Stimulated activated CD8-positive, alpha-beta memory T cell treated with anti-CD3 and anti-CD28 coated beads, Interleukin-2, amount 100 ng/mL, for 1 hour (primary cell): ENCODE results near the gene LMBR1.

Source experiments
- DNase-seq, 2 donors: peaks; one replicate each; pipeline ENCODE4 v3.0.0-alpha.2; 2020; ENCODE audit warnings: low read depth in 2 of 2

Gene LMBR1

GRCh38 chr7:156795415-156795814, 97.6 kb downstream of the LMBR1 start:
- DNase-seq = no peak

- DNase-seq = no peak
These were observed 99.6 kb downstream of the LMBR1 start for GRCh38 chr7:156793334-156793733.

DNA sequence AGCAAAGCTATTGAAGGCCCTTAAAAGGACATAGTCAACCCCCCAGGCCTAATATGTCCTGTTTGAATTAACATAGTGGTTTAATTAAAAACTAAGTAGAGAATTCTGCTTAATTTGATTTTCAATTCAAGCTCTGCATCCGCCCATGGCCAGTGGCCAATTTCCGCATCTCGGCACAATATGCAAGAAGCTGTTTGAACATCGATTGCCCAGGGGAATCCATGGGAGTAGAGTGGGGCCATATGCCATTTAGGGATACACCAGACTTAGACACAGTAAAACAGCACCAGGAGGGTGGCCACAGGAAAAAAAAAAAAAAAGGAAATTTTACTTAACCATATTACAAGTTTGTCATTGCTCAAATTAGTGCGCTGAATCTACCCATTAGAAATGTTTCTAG, 100.4 kb downstream of the LMBR1 start:
- no peak for DNase-seq

DNA sequence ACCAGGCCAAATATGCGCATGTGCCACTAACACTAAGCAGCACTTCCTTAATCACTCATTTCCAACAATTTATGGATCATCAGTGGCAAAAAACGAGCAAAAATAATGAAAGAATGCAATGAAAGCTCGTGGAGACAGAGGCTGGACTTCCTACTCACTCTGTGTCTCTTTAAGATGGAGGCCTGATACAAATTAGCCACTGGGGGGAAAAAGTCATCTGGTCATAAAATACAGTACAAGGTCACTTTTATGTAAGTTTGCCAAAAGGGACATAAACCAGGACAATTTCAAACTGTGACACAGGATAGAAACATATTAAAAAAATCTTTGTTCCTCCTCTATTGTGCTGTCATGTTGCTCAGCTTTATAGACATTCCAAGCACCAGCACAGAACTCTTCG, 101.7 kb downstream of the LMBR1 start:
- no peak for DNase-seq

DNA sequence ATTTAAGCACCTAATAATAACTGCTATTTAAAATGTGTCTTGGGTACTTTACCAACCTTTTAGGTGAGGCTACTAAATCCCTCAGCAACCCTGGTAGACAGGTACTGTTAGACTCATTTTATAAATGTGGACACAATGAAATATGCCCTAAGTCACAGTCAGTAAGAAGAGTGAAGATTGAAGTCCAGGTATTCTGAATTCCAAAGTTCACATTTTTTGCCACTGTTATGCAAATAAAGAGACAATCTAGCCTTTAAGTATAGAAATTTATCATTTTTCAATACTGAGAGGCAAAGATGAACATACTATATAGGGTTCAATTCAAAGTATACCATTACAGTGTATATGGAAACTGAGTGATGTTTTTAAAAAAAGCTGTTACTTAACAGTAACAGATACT, 102.7 kb downstream of the LMBR1 start:
- no peak for DNase-seq

DNA sequence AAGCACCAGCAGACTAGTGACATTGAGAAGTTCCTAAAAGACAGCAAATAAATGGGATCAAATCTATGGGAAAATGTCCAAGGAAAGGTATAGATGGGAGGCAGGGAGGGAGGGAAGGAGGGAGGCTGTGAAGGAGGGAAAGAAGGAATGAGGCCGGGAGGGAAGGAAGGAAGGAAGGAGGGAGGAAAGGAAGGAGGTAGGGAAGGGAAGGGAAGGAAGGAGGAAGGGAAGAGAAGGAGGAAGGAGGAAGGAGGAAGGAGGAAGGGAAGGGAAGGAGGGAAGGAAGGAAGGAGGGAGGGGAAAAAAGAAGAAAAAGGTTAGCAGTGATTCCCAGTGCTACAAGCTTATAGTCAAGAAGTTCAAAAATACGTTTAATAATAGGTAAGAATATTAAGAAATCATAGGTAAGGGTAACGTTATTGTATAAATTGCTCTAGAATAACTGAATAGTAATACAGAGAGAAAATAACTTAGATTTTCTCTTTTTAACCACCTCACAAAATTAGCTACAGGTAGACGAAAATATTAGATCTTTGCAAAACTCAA, 106.9 kb downstream of the LMBR1 start:
- DNase-seq = no peak

DNA sequence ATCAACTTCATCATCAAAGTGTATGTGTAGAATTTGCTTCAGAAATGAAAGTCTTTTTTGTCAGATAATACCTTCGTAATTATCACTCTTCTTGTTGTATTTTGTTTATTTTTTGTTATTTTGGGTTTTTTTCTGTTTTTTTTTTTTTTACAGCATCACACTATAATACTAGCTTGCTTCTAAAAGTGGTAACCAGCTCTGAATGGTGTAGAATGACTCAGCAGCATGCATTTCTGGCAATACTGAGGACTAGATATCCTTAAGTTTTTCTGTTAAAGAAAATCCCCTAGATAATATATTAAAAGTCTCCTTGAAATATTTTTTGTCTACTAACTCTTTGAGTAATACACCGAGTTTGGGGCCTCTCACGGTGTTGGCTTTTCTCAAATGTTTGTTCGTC, 109.1 kb downstream of the LMBR1 start:
- no peak for DNase-seq

DNA sequence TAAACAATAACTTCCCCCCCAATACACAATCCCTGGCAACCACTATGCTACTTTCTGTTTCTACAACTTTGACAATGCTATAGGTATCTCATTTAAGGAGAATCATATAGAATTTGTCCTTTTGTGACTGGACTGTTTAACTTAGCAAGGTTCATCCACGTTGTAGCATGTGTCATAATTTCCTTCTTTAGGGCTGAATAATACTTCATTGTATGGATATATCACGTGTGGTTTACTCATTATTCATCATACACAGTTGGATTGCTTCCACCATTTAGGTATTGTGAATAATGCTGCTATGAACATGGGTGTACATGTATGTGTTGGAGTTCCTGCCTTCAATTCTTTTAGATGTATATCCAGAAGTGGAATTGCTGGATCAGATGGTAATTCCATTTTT, 111.0 kb downstream of the LMBR1 start:
- no peak for DNase-seq

- DNase-seq = no peak
These were observed 112.1 kb downstream of the LMBR1 start for GRCh38 chr7:156780724-156781455.

DNA sequence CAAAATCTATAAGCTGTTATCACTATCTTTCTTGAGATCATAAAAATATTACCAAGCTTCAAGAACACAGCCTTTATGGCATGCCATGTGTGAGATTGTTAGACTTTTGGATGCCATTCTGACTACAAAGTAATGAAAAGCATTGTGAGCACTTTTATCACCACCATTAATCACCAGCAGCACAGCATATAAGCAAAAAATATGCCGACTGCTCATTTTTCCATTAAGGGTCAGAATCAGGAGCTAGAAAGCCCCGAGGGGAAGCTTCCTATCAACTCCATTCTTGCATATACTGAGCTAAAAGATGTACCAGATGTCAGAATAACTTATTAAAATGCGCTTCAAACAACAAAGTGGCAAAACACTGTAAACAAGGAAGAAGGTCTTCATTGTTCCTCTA, 114.3 kb downstream of the LMBR1 start:
- DNase-seq = no peak

DNA sequence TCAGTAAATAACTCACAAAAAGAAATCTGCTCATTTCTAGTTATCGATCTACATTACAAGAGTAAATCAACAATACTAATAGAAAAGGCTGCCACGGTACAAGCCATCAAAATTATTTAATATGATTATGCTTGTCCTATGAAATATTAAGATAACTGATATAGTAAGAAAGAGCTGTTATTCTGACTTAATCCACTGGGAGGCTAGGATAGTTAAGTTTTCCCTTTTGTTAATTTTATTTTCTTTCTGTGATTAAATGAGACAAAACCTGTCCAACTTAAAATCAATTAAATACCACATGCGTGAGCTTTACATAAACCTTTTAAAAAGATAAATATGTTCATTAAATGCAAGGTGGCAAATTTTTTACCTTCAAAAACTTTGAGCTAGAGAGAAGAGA, 114.8 kb downstream of the LMBR1 start:
- DNase-seq = no peak

DNA sequence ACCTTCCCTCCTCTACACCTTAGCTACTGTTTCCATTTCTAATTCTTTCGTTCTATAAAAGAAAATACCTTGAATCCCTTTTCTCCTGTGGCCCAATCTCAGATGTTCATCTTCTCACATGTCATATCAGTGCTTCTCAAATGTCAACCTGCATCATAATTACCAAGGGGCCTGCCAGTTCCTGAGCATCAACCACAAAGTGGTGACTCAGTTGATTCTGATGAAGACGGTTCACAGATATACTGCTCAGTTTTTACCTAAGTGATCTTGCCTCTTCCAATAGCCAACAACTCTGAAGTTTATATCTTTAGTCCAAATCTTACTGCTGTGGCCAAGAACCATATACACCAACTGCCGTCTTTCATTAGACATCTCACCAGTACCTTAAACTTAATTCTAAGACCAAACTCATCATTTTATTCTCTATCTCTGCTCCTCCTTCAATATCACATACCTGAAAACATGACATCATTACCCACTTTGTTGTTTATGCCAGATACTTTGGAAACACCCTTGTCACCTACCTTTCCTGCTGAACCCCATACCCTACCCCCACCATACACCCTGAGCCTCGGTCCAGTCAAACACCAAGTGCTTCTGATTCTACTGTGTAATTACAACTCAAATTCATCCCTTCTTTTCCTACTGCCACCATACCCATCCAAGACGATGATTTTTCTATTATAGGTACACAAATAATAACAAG, 115.5 kb downstream of the LMBR1 start:
- no peak for DNase-seq

- no peak for DNase-seq
These were observed 116.5 kb downstream of the LMBR1 start for GRCh38 chr7:156776527-156776926.

DNA sequence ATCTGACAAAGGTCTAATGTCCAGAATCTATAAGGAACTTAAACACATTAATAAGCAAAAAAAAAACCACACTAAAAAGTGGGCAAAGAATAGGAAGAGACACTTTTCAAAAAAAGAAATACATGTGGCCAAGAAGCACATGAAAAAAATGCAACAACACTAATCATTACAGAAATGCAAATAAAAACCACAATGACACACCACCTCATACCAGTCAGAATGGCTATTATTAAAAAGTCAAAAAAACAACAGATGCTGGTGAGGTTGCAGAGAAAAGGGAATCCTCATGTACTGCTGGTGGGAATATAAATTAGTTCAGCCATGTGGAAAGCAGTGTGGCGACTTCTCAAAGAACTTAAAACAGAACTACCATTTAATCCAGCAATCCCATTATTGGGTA, 119.0 kb downstream of the LMBR1 start:
- DNase-seq = no peak

- DNase-seq = no peak
These were observed 120.3 kb downstream of the LMBR1 start for GRCh38 chr7:156772725-156773124.

DNA sequence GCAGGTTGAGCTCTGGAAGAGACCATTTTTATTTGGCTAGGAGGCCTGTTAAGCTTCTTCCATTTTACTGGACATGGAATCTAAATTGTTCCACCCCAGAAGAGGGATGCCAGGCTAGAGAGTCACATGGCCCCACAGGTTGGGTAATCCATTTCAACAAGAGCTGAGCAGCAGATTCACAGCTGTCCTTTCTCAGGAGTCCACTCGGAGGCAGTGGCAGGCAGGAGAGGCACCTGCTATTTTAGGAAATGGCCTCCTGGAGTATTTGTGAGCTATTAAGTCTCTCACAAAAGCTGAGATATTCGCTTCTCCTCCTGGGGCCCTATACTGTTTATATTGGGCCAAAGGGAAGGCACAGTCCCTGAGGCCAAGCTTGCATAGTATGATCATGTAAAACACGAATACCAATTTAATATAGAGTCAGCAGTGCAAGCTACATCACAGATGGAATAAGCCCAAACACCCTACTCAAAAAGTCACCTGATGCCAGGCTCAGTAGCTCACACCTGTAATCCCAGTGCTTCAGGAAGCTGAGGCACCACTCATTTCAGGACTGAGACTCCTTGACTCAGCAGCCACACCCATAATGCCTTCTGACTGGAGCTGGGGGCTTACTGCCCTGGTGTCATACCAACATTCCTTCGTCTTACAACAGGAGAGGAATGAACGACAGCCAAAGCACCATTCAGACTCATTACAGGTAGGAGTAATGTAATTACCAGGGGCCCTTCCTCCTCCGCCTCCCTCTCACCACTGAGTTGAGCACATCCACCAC, 124.1 kb downstream of the LMBR1 start:
- no peak for DNase-seq

DNA sequence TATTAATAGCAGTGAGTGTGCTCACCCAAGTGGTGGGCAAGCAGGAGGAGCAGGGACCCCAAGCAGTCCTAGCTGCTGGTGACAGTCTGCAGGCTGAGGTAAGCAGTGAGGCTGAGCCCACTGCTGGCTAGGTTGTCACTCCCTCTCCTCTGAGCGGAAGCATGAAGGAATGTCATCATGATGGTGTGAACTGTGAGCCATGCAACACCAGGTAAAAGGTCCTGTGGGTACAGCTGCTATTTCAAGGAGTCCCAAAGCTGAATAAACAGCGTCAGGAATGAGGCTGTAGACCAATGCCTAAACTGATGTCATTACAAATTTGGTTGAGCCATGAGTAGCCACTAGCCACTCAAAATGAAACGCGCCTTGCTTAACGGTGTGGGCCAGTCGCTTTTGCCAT, 126.3 kb downstream of the LMBR1 start:
- DNase-seq = no peak

- no peak for DNase-seq
These were observed 126.9 kb downstream of the LMBR1 start for GRCh38 chr7:156765901-156766656.

- no peak for DNase-seq
These were observed 128.2 kb downstream of the LMBR1 start for GRCh38 chr7:156764766-156765165.

DNA sequence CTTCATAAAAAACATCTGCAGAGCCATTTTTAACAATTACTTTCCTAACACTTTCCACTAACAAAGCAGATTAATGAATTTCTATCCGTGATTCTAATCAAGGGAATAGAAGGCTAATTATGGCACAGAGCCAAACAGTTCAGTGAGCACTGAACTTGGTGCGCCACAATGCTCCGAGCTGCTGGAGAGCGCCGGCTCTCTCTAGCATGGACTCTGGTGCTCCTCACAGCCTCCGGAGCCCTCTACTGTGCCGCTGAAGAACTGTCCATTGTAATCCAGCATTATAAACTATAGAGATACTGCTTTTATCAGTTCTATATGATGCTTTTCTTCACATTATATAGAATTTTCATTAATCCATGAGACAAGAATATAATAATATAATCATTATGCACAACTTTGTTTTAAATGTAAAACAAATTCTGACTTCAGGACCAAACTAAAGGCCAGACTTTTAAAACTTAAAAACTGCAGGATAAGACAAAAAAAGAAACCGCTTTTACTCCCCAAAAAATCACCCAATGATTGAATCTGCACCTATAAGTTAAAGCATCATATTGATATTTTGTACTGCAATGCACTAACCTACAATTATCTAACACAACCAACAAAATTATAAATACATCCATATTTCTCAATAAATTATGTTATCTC, 128.8 kb downstream of the LMBR1 start:
- no peak for DNase-seq

DNA sequence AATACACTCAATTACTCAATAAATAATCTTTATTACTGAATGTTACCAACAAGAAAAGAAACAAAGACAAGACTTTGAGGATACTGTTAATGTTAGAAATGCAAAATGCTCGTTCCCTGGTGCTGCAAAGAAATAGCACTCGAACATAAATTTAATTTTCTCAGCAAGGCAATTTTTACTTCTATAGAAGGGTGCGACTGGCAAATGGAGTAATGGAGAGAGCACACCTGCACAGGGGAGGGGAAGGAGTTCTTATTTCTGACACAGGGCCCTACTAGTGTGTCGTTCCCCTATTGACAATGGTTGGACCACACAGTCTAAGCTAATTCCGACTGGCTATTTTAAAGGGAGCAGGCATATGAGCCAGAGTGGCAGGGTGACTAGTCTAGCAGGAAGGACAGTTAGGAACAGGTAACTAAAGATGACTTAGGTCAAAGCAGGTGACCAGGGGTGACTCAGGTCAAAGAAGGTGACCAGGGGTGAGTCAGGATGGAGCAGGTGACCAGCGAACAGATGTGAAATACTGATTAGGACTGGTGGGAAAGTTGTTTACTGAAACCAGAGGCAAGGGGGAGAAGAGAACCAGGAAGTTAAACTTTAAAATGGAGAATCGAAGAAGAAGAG, 133.3 kb downstream of the LMBR1 start:
- no peak for DNase-seq
